PC-3 (cell line): ENCODE results near the gene PPP1R1C. TPM values are rescaled to one million over a fixed set of nuclear protein-coding genes. Genes with fewer than 3 reads are reported as not detected.

ENCODE experiments used
- ATAC-seq: fragments of 200-7000 bp; cut with Tn5 transposase; 2 replicates; pipeline ENCODE4 v1.9.1; 2020; ENCODE audit warnings: mild to moderate bottlenecking, moderate library complexity
- BruUV-seq: library from RNA; stranded (reverse); fragments of 400-500 nt; replicated peaks from 2 replicates; lab custom pipeline; 2021; lab: Mats Ljungman, UMichigan
- CTCF ChIA-PET: fragments of 300-600 bp; sonication (Branson Sonifier 250); formaldehyde crosslinking; loops from one replicate; lab custom pipeline; 2022; ENCODE audit warnings: antibody characterized with exemption; lab: Charles Lee
- POLR2A ChIA-PET: fragments of 300-600 bp; sonication (Branson Sonifier 250); formaldehyde crosslinking; loops from one replicate; lab custom pipeline; 2022; ENCODE audit warnings: antibody characterized with exemption; ENCODE audit not compliant: unreplicated experiment; lab: Charles Lee
- DNase-seq: peaks from one replicate; pipeline ENCODE4 v3.0.0-alpha.2; 2015
- H2AFZ ChIP-seq: fragments of 300-600 bp; sonication (generic); 2 replicates; pipeline ENCODE4 v1.6.0; 2016; ENCODE audit warnings: antibody characterized with exemption, low read length
- H3F3A ChIP-seq: fragments of 300-600 bp; sonication (generic); one replicate; pipeline ENCODE4 v1.6.0; 2017; ENCODE audit warnings: antibody characterized with exemption, low read length, control low read depth, mild to moderate bottlenecking; ENCODE audit not compliant: unreplicated experiment
- H3K27ac ChIP-seq: fragments of 300-600 bp; sonication (generic); 2 replicates; pipeline ENCODE4 v1.5.1; 2016; ENCODE audit warnings: mild to moderate bottlenecking, low read length
- H3K27me3 ChIP-seq: fragments of 300-600 bp; sonication (generic); 2 replicates; pipeline ENCODE4 v1.6.1; 2016; ENCODE audit warnings: low read length, mixed read lengths
- H3K36me3 ChIP-seq: fragments of 300-600 bp; sonication (generic); 2 replicates; pipeline ENCODE4 v1.6.1; 2016; ENCODE audit warnings: low read depth, mixed run types, low read length, mixed read lengths
- H3K4me1 ChIP-seq: fragments of 300-600 bp; sonication (generic); 2 replicates; pipeline ENCODE4 v1.5.1; 2016; ENCODE audit warnings: low read length; ENCODE audit not compliant: insufficient read depth
- H3K4me2 ChIP-seq: fragments of 300-600 bp; sonication (generic); 2 replicates; pipeline ENCODE4 v1.6.0; 2016; ENCODE audit warnings: low read length
- H3K4me3 ChIP-seq: fragments of 300-600 bp; sonication (generic); 2 replicates; pipeline ENCODE4 v1.5.1; 2016; ENCODE audit warnings: mild to moderate bottlenecking, low read length, mixed read lengths
- H3K79me2 ChIP-seq: fragments of 300-600 bp; sonication (generic); 2 replicates; pipeline ENCODE4 v1.6.1; 2017; ENCODE audit warnings: low read length, mixed read lengths
- H3K9ac ChIP-seq: fragments of 300-600 bp; sonication (generic); 2 replicates; pipeline ENCODE4 v1.6.0; 2016; ENCODE audit warnings: mild to moderate bottlenecking, low read length
- H3K9me2 ChIP-seq: fragments of 300-600 bp; sonication (generic); replicated peaks from 2 replicates; pipeline ENCODE4 v1.6.1; 2016; ENCODE audit warnings: mixed run types, low read length, mixed read lengths
- H3K9me3 ChIP-seq: fragments of 300-600 bp; sonication (generic); 2 replicates; pipeline ENCODE4 v1.6.1; 2016; ENCODE audit warnings: low read length, mixed read lengths
- H4K20me1 ChIP-seq: fragments of 300-600 bp; sonication (generic); 2 replicates; pipeline ENCODE4 v1.6.1; 2016; ENCODE audit warnings: low read length, mixed read lengths
- EZH2 ChIP-seq: fragments of 300-600 bp; sonication (generic); IDR thresholded peaks from one replicate; pipeline ENCODE4 v1.6.1; 2017; ENCODE audit warnings: antibody characterized with exemption, mild to moderate bottlenecking, low read length; ENCODE audit not compliant: unreplicated experiment
- EZH2phosphoT487 ChIP-seq: fragments of 300-600 bp; sonication (generic); IDR thresholded peaks from 2 replicates; pipeline ENCODE4 v1.6.1; 2018; ENCODE audit warnings: mild to moderate bottlenecking, antibody characterized with exemption, low read length, borderline replicate concordance
- intact Hi-C: fragments of 100-400 bp; cut with micrococcal nuclease; formaldehyde crosslinking; loops from 2 replicates; pipeline ENCODE4 v1.9.0; 2023
- total RNA-seq: library from RNA; depleted of rRNA; stranded (reverse); fragments of >200 nt; gene quantifications from 2 replicates; pipeline ENCODE4 v1.2.3, GENCODE V29; 2014
- TF ChIP-seq, protein P1 (sequence below): fragments of 300-600 bp; sonication (generic); conservative IDR thresholded peaks from 2 replicates; pipeline ENCODE4 v1.5.1; 2017; ENCODE audit warnings: antibody characterized with exemption, low read depth, mild to moderate bottlenecking, low read length

Gene PPP1R1C
- total RNA-seq, 1 experiment from 2014 or later: 1.4 TPM

DNA sequence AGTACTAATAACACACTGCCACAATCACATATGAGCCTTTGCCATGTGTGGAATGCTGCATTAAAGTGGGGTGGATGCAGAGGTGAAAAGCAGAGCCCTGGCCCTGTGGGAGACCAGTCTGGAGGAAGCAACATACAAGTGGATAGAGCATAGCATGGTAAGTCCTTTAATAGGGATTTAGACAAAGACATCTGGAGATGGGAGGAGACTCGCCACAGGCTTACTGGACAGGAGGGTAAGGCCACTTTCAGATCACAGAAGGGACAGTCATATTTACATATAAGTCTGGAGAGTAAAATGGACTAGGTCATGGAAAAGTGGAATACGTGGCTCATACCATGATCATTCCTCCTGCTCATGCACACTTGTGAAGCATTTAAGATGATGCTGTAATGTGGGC, 84.3 kb downstream of the PPP1R1C start:
- TF ChIP-seq EZH2: no peak
- TF ChIP-seq, protein P1, sequence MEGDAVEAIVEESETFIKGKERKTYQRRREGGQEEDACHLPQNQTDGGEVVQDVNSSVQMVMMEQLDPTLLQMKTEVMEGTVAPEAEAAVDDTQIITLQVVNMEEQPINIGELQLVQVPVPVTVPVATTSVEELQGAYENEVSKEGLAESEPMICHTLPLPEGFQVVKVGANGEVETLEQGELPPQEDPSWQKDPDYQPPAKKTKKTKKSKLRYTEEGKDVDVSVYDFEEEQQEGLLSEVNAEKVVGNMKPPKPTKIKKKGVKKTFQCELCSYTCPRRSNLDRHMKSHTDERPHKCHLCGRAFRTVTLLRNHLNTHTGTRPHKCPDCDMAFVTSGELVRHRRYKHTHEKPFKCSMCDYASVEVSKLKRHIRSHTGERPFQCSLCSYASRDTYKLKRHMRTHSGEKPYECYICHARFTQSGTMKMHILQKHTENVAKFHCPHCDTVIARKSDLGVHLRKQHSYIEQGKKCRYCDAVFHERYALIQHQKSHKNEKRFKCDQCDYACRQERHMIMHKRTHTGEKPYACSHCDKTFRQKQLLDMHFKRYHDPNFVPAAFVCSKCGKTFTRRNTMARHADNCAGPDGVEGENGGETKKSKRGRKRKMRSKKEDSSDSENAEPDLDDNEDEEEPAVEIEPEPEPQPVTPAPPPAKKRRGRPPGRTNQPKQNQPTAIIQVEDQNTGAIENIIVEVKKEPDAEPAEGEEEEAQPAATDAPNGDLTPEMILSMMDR: no peak
- TF ChIP-seq EZH2phosphoT487: no peak
- H3K4me2 ChIP-seq: no peak overlapping the region
- POLR2A ChIA-PET: no interaction called here
- no peaks in the 10 kb centered on the region for H3K36me3 ChIP-seq
- H3K4me1 ChIP-seq: peaks cover 34% of the 10 kb centered on the region
- H3K79me2 ChIP-seq: no peaks in the 10 kb centered on the region
- H3K9me3 ChIP-seq: no peaks in the 10 kb centered on the region
- H3K4me3 ChIP-seq: no peak overlapping the region
- H3K9ac ChIP-seq: no peak overlapping the region
- no peaks in the 10 kb centered on the region for H3K9me2 ChIP-seq
- no peak overlapping the region for H3K27ac ChIP-seq
- no peaks in the 10 kb centered on the region for H3F3A ChIP-seq
- ATAC-seq: no peak
- H4K20me1 ChIP-seq: no peaks in the 10 kb centered on the region
- CTCF ChIA-PET: no interaction called here
- no peak overlapping the region for H2AFZ ChIP-seq
- intact Hi-C loops: loop anchor here (5.0 kb wide), 1 partner anchor 98 kb away; no protein-coding TSS in a partner anchor
- no TSS peak for BruUV-seq
- no peak for DNase-seq
- no peaks in the 10 kb centered on the region for H3K27me3 ChIP-seq

DNA sequence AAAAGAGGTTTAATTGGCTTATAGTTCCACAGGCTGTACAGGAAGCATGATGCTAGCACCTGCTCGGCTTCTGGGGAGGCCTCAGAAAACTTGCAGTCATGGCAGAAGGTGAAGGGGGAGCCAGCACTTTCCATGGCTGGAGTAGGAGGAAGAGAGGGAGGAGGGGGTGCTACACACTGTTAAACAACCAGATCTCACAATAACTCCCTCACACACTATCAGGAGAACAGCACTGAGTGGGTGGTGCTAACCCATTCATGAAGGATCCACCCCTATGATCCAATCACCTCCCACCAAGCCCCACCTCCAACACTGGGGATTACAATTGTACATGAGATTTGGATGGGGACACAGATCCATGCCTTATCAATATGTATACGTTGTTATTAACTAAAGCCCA, 85.1 kb downstream of the PPP1R1C start:
- H3F3A ChIP-seq: no peaks in the 10 kb centered on the region
- DNase-seq (no peak), ATAC-seq (no peak)
- H4K20me1 ChIP-seq: no peaks in the 10 kb centered on the region
- no peak overlapping the region for H3K4me2 ChIP-seq
- H2AFZ ChIP-seq: no peak overlapping the region
- no peaks in the 10 kb centered on the region for H3K79me2 ChIP-seq
- H3K4me1 ChIP-seq: peaks cover 34% of the 10 kb centered on the region
- TF ChIP-seq EZH2: no peak
- TF ChIP-seq, protein P1: no peak
- no peak for TF ChIP-seq EZH2phosphoT487
- H3K27ac ChIP-seq: no peak overlapping the region
- BruUV-seq: no TSS peak
- H3K9me2 ChIP-seq: no peaks in the 10 kb centered on the region
- POLR2A ChIA-PET: no interaction called here
- H3K36me3 ChIP-seq: no peaks in the 10 kb centered on the region
- no peaks in the 10 kb centered on the region for H3K27me3 ChIP-seq
- CTCF ChIA-PET: no interaction called here
- no peak overlapping the region for H3K9ac ChIP-seq
- no peak overlapping the region for H3K4me3 ChIP-seq
- intact Hi-C loops: no loop called here
- no peaks in the 10 kb centered on the region for H3K9me3 ChIP-seq

DNA sequence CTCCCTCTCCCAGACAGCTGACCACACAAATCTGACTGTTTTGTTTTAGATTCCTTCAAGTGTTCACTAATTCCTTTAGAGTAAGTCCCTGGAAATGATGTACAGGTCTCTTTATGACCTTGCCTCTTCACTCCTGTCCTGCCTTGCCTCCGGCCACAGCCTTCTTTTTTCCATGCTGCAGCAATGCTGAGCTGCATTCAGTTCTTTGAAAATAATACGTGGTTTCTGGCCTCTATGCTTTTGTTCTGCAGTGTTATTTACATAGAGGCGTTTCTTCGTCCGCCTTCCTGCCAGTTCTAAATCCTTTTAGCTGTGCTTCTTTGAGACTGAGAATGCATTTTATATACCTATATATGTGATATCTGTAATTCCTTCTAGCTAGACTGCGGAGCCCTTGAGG, 87.2 kb downstream of the PPP1R1C start:
- DNase-seq: no peak
- H3K27ac ChIP-seq: no peak overlapping the region
- no TSS peak for BruUV-seq
- POLR2A ChIA-PET: no interaction called here
- CTCF ChIA-PET: interaction anchor here (0.7 kb wide), 1 partner anchor 184 kb away, joined by 3 read pairs; no protein-coding TSS in a partner anchor
- H3K4me1 ChIP-seq: peaks cover 30% of the 10 kb centered on the region
- ATAC-seq: no peak
- TF ChIP-seq EZH2: no peak
- H3K4me2 ChIP-seq: no peak overlapping the region
- no peak overlapping the region for H3K4me3 ChIP-seq
- no peaks in the 10 kb centered on the region for H3K79me2 ChIP-seq
- H3K36me3 ChIP-seq: no peaks in the 10 kb centered on the region
- H3F3A ChIP-seq: no peaks in the 10 kb centered on the region
- no peaks in the 10 kb centered on the region for H4K20me1 ChIP-seq
- H2AFZ ChIP-seq: no peak overlapping the region
- no peak overlapping the region for H3K9ac ChIP-seq
- H3K27me3 ChIP-seq: no peaks in the 10 kb centered on the region
- H3K9me3 ChIP-seq: no peaks in the 10 kb centered on the region
- H3K9me2 ChIP-seq: no peaks in the 10 kb centered on the region
- intact Hi-C loops: no loop called here
